ENCODE results near the gene PARD3. TPM values are rescaled to one million over a fixed set of nuclear protein-coding genes. Genes with fewer than 3 reads are reported as not detected.

PARD3 gene
- total RNA-seq, 3 donors from 2014 or later (not counting 1 experiment from before 2014, with no cell fraction given), result 0.14 to 0.49 (median 0.38) TPM

DNA sequence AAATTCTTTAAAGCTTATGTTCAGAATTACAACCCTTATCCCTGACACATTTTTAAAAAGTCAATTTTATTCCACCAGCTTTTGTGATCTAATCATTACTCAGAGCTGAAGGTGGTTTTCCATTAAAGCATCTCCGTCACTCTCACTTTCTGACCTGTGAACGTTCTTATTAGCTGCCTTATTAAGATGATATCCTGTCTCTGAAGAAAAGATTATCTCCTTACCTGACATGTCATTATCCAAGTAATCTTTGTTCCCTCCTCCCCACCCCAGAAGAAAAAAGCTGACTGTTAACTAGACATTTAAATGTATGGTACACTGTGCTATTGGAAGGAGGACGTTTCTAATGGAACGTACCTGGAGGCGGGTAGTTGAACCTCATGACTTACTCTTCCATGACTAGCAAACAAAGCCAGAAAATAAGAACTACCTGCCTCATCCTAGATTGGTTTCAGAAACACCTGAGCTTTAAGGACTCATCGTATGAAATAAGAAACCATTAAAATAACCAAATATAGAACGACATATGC, 708.7 kb downstream of the PARD3 start:
- Histone ChIP-seq H3K4me3 (ENCODE audit: low read length) (no peak overlapping the region), H3K27ac (ENCODE audit: low read length) (no peak overlapping the region), H3K9me3 (ENCODE audit: control insufficient read depth, insufficient read depth, low read length) (no peaks in the 10 kb centered on the region), H3K36me3 (ENCODE audit: control insufficient read depth, insufficient read depth, low read length) (no peaks in the 10 kb centered on the region), H3K27me3 (ENCODE audit: control insufficient read depth, insufficient read depth, low read length) (no peaks in the 10 kb centered on the region), H3K4me1 (ENCODE audit: control insufficient read depth, insufficient read depth, low read length) (no peaks in the 10 kb centered on the region)
- Mint-ChIP-seq H3K27me3 (ENCODE audit: low read depth in 2 of 2) (peaks cover 7 to 9% of the 10 kb centered on the region in 2 donors), H3K4me3 (no peak overlapping the region), H3K36me3 (no peaks in the 10 kb centered on the region), H3K27ac (no peak overlapping the region), H3K9me3 (no peaks in the 10 kb centered on the region), H3K4me1 (no peaks in the 10 kb centered on the region)
- DNase-seq (no peak), ATAC-seq (no peak)
- WGBS (ENCODE audit: insufficient coverage), result 86% methylated on average over 7 of the region's 7 CpGs
- TF ChIP-seq, protein P1, sequence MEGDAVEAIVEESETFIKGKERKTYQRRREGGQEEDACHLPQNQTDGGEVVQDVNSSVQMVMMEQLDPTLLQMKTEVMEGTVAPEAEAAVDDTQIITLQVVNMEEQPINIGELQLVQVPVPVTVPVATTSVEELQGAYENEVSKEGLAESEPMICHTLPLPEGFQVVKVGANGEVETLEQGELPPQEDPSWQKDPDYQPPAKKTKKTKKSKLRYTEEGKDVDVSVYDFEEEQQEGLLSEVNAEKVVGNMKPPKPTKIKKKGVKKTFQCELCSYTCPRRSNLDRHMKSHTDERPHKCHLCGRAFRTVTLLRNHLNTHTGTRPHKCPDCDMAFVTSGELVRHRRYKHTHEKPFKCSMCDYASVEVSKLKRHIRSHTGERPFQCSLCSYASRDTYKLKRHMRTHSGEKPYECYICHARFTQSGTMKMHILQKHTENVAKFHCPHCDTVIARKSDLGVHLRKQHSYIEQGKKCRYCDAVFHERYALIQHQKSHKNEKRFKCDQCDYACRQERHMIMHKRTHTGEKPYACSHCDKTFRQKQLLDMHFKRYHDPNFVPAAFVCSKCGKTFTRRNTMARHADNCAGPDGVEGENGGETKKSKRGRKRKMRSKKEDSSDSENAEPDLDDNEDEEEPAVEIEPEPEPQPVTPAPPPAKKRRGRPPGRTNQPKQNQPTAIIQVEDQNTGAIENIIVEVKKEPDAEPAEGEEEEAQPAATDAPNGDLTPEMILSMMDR (IDR thresholded peaks at IDR 0.05), result no peak
- intact Hi-C loops (cut with micrococcal nuclease), result no loop called here

DNA sequence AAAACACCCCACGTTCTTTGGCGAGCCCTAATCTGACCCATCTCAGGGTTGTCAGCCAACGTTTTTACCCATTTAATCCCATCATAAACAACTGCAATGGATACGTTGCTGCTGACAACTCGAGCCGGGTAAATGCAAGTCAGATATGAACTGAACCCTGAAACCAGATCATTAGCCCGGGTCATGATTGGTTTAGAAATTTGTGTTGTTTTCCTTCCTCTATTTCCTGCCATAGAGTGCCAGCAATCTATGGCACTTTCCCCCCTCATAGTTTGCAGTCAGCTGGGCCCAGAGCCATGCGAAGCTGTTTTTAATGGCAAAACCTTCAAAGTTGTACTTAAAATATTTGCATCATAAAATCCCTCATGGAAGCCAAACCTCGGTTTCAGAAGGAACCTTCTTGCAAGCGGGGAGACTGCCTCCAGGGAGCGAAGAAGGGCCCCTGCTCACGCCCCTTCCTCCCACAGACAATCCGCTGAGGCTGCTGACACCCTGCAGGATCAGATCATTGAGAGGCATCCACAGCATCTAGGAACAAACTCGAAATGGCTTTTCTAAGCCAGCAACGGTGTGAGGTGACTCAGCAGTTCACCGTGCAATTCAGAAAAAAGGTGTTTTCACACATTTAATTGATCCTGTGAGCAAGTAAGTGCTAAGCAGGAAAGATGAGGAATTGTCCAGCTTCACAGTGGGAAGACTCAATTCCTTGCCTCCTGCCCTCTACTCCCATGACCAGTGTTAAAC, 710.1 kb downstream of the PARD3 start:
- ATAC-seq (no peak), DNase-seq (no peak)
- H3K27ac ChIP-seq (ENCODE audit: low read length), result no peak overlapping the region
- H3K4me3 ChIP-seq (ENCODE audit: low read length), result no peak overlapping the region
- Mint-ChIP-seq H3K27ac (no peak overlapping the region), H3K4me1 (no peaks in the 10 kb centered on the region), H3K27me3 (ENCODE audit: low read depth in 2 of 2) (peaks cover 7 to 10% of the 10 kb centered on the region in 2 donors), H3K36me3 (no peaks in the 10 kb centered on the region), H3K4me3 (no peak overlapping the region), H3K9me3 (no peaks in the 10 kb centered on the region)
- TF ChIP-seq, protein P1 (IDR thresholded peaks at IDR 0.05), result no peak
- H3K27me3 ChIP-seq (ENCODE audit: control insufficient read depth, insufficient read depth, low read length), result no peaks in the 10 kb centered on the region
- no peaks in the 10 kb centered on the region for H3K36me3 ChIP-seq (ENCODE audit: control insufficient read depth, insufficient read depth, low read length)
- intact Hi-C loops (cut with micrococcal nuclease), result no loop called here
- no peaks in the 10 kb centered on the region for H3K4me1 ChIP-seq (ENCODE audit: control insufficient read depth, insufficient read depth, low read length)
- WGBS (ENCODE audit: insufficient coverage), result 56% methylated on average over 16 of the region's 16 CpGs
- H3K9me3 ChIP-seq (ENCODE audit: control insufficient read depth, insufficient read depth, low read length), result no peaks in the 10 kb centered on the region

DNA sequence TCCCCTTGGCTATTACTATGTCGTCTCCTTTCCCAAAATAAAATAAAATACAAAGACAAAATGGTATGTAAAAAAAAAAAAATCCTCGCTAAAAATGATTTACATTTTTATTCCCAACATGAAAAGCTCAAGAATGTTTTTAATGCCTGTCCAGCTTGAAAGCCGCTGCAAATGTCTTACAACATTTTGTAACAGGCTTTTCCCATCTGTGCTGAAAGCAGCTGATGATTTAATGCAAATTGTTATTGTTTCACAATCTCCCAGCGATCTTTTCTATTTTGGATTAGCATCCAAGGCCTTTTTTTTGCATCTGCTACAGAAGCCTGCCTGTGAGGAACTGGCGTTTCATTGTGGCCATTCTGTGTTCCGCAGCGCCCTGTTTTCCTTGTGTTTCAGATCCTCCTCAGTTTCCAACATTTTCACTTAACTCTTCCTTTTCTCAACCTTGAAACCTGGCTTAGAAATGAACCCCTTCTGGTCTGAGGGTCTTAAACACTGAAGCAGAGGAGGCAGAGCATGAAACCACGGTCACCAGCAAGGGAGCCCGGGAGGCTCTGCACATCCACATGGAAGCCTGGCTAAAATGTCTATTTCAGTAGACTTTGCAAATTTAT, 712.1 kb downstream of the PARD3 start:
- H3K36me3 Mint-ChIP-seq, result no peaks in the 10 kb centered on the region
- no peak overlapping the region for H3K27ac Mint-ChIP-seq
- H3K27me3 Mint-ChIP-seq (ENCODE audit: low read depth in 2 of 2), result peaks cover 7 to 10% of the 10 kb centered on the region in 2 donors
- ATAC-seq (no peak), DNase-seq (no peak)
- WGBS (ENCODE audit: insufficient coverage), result 88% methylated on average over 8 of the region's 9 CpGs
- H3K9me3 Mint-ChIP-seq, result no peaks in the 10 kb centered on the region
- Histone ChIP-seq H3K9me3 (ENCODE audit: control insufficient read depth, insufficient read depth, low read length) (no peaks in the 10 kb centered on the region), H3K36me3 (ENCODE audit: control insufficient read depth, insufficient read depth, low read length) (no peaks in the 10 kb centered on the region), H3K27ac (ENCODE audit: low read length) (no peak overlapping the region), H3K4me1 (ENCODE audit: control insufficient read depth, insufficient read depth, low read length) (no peaks in the 10 kb centered on the region), H3K27me3 (ENCODE audit: control insufficient read depth, insufficient read depth, low read length) (no peaks in the 10 kb centered on the region), H3K4me3 (ENCODE audit: low read length) (no peak overlapping the region)
- TF ChIP-seq, protein P1 (IDR thresholded peaks at IDR 0.05), result no peak
- no peak overlapping the region for H3K4me3 Mint-ChIP-seq
- intact Hi-C loops (cut with micrococcal nuclease), result no loop called here
- no peaks in the 10 kb centered on the region for H3K4me1 Mint-ChIP-seq
